Activated B cell treated with CpG ODN at 0.5 μM for 24 hours (primary cell): Measurements from ENCODE around the gene CBFA2T2. TPM values are rescaled to one million over a fixed set of nuclear protein-coding genes. Genes with fewer than 3 reads are reported as not detected.
A peak's percentile ranks its signal among the peaks of the same experiment; 100 is the strongest.

ENCODE experiments used
- ATAC-seq: fragments of 200-7000 bp; cut with Tn5 transposase; one replicate; pipeline ENCODE4 v1.10.0; 2021; ENCODE audit warnings: low read depth, mild to moderate bottlenecking, moderate library complexity
- CTCF ChIA-PET: fragments of 350-600 bp; sonication (Branson Sonifier 250); formaldehyde crosslinking; loops from one replicate; lab custom pipeline; 2021; ENCODE audit warnings: antibody characterized with exemption; lab: Charles Lee
- POLR2A ChIA-PET: fragments of 350-600 bp; sonication (Branson Sonifier 250); formaldehyde crosslinking; loops from one replicate; lab custom pipeline; 2021; ENCODE audit warnings: antibody characterized with exemption; lab: Charles Lee
- DNase-seq: peaks from one replicate; pipeline ENCODE4 v3.0.0; 2022
- H3K27ac Mint-ChIP-seq: one replicate; pipeline ENCODE4 v1.8.0; 2020; ENCODE audit warnings: mixed read lengths
- H3K27me3 Mint-ChIP-seq: one replicate; pipeline ENCODE4 v1.8.0; 2021; ENCODE audit warnings: mixed read lengths
- H3K36me3 Mint-ChIP-seq: one replicate; pipeline ENCODE4 v1.8.0; 2021; ENCODE audit warnings: low read depth, mixed read lengths
- H3K4me1 Mint-ChIP-seq: one replicate; pipeline ENCODE4 v1.8.0; 2021; ENCODE audit warnings: mixed read lengths
- H3K4me3 Mint-ChIP-seq: one replicate; pipeline ENCODE4 v1.8.0; 2020; ENCODE audit warnings: mild to moderate bottlenecking, mixed read lengths
- H3K9me3 Mint-ChIP-seq: one replicate; pipeline ENCODE4 v1.8.0; 2020; ENCODE audit warnings: mixed read lengths
- CTCF ChIP-seq: fragments of 200-600 bp; IDR thresholded peaks from one replicate; pipeline ENCODE4 v1.8.0; 2022; ENCODE audit warnings: antibody characterized with exemption, mild to moderate bottlenecking
- intact Hi-C: fragments of 100-400 bp; cut with micrococcal nuclease; formaldehyde crosslinking; loops from one replicate; pipeline ENCODE4 v1.15.1; 2024
- total RNA-seq: library from RNA; stranded (reverse); gene quantifications from 2 replicates; pipeline ENCODE4 v1.2.3, GENCODE V29; 2022

CBFA2T2 gene
- total RNA-seq, 1 donor from 2014 or later, result 15.8 TPM

- Mint-ChIP-seq H3K4me1 (peaks cover 17% of the 10 kb centered on the region), H3K27me3 (no peaks in the 10 kb centered on the region), H3K27ac (no peak overlapping the region), H3K36me3 (peaks cover 4% of the 10 kb centered on the region), H3K9me3 (no peaks in the 10 kb centered on the region), H3K4me3 (no peak overlapping the region)
- TF ChIP-seq CTCF, result no peak
- ChIA-PET POLR2A (no interaction called here), CTCF (interaction anchor here (3.1 kb wide), 1 partner anchor 16 kb away, joined by 21 read pairs; the partner anchor contains the start of gene ACTL10)
- intact Hi-C loops, result no loop called here
- no peak for ATAC-seq
- no peak for DNase-seq
Measured at GRCh38 chr20:33650753-33651561, 161.1 kb downstream of the CBFA2T2 start.

- no peak for ATAC-seq
- Mint-ChIP-seq H3K27me3 (no peaks in the 10 kb centered on the region), H3K9me3 (no peaks in the 10 kb centered on the region), H3K4me1 (peaks cover 17% of the 10 kb centered on the region), H3K4me3 (no peak overlapping the region), H3K36me3 (no peaks in the 10 kb centered on the region), H3K27ac (no peak overlapping the region)
- no peak for DNase-seq
- intact Hi-C loops, result no loop called here
- POLR2A ChIA-PET, result no interaction called here
- CTCF ChIA-PET, result interaction anchor here (3.1 kb wide), 1 partner anchor 16 kb away, joined by 21 read pairs; the partner anchor contains the start of gene ACTL10
- no peak for TF ChIP-seq CTCF
Measured at GRCh38 chr20:33651562-33652048, 161.7 kb downstream of the CBFA2T2 start.

- POLR2A ChIA-PET, result interaction anchor here (0.6 to 1.0 kb wide), 2 partner anchors 13 to 196 kb away, joined by 3 to 4 read pairs; partner anchors contain the start of gene ACTL10
- no peaks in the 10 kb centered on the region for H3K36me3 Mint-ChIP-seq
- no peak for DNase-seq
Measured at GRCh38 chr20:33653218-33653899, 163.5 kb downstream of the CBFA2T2 start.

GRCh38 chr20:33653900-33654596 lies 164.2 kb downstream of the CBFA2T2 start:
- H3K27ac Mint-ChIP-seq, result no peak overlapping the region
- H3K27me3 Mint-ChIP-seq, result no peaks in the 10 kb centered on the region
- CTCF ChIA-PET, result interaction anchor here (1.0 to 3.1 kb wide), 8 partner anchors 9 to 209 kb away, joined by 3 to 21 read pairs (median 6); partner anchors contain the start of genes ACTL10 and C20orf144
- H3K4me3 Mint-ChIP-seq, result no peak overlapping the region
- POLR2A ChIA-PET, result interaction anchor here (1.0 kb wide), 1 partner anchor 196 kb away, joined by 4 read pairs; no protein-coding TSS in a partner anchor
- H3K4me1 Mint-ChIP-seq, result peaks cover 11% of the 10 kb centered on the region
- intact Hi-C loops, result loop anchor here (1.0 kb wide), 1 partner anchor 197 kb away; no protein-coding TSS in a partner anchor
- no peak for DNase-seq
- H3K9me3 Mint-ChIP-seq, result no peaks in the 10 kb centered on the region
- ATAC-seq, result no peak
- no peaks in the 10 kb centered on the region for H3K36me3 Mint-ChIP-seq
- no peak for TF ChIP-seq CTCF

More at GRCh38 chr20:33653218-33653899, 163.5 kb downstream of the CBFA2T2 start:
- CTCF ChIA-PET, result interaction anchor here (1.0 to 3.1 kb wide), 8 partner anchors 10 to 208 kb away, joined by 3 to 21 read pairs (median 6); partner anchors contain the start of genes ACTL10 and C20orf144
- Mint-ChIP-seq H3K4me3 (no peak overlapping the region), H3K9me3 (no peaks in the 10 kb centered on the region), H3K27me3 (no peaks in the 10 kb centered on the region), H3K4me1 (peaks cover 11% of the 10 kb centered on the region), H3K27ac (peak overlapping the region; percentile 18)
- ATAC-seq, result peak; percentile 88
- intact Hi-C loops, result loop anchor here (1.0 kb wide), 1 partner anchor 196 kb away; no protein-coding TSS in a partner anchor
- TF ChIP-seq CTCF, result no peak
